K562 (cell line): ENCODE measurements around the gene CCDC93. TPM values are rescaled to one million over a fixed set of nuclear protein-coding genes. Genes with fewer than 3 reads are reported as not detected.
A peak's percentile ranks its signal among the peaks of the same experiment; 100 is the strongest.

Experiments used
- ATAC-seq: fragments of 200-7000 bp; cut with Tn5 transposase; 3 replicates; pipeline ENCODE4 v1.9.1; 2020; ENCODE audit warnings: moderate library complexity
- Bru-seq: library from RNA; stranded (reverse); fragments of 400-500 nt; gene quantifications from one replicate; lab custom pipeline; 2021; lab: Mats Ljungman, UMichigan
- BruChase-seq, 2 experiments: library from RNA; stranded (reverse); fragments of 400-500 nt; gene quantifications; one replicate each; lab custom pipeline; 2021; lab: Mats Ljungman, UMichigan
- BruUV-seq: library from RNA; stranded (reverse); fragments of 400-500 nt; replicated peaks from 2 replicates; lab custom pipeline; 2021; lab: Mats Ljungman, UMichigan
- CTCF ChIA-PET: fragments of 300-600 bp; formaldehyde crosslinking; extraction: SDS; loops from one replicate; lab custom pipeline; 2021; ENCODE audit warnings: low intra/inter-chr PET ratio; lab: Yijun Ruan, JAX
- POLR2A ChIA-PET: fragments of 300-600, 350-650 bp; sonication (Branson Sonifier 250); formaldehyde crosslinking; extraction: SDS; loops from one replicate; lab custom pipeline; 2021; ENCODE audit warnings: antibody characterized with exemption, inconsistent platforms; lab: Yijun Ruan, JAX
- DNase-seq, 4 experiments: peaks; one replicate each; pipeline versions ENCODE4 v3.0.0 to v3.0.0-alpha.2; 2011 to 2018; ENCODE audit warnings: low spot score in 3 of 4, mixed read lengths in 3 of 4; ENCODE audit errors: extremely low read depth in 1 of 4
- FAIRE-seq: peaks from 2 replicates; lab custom pipeline; 2011; peaks lifted over from hg19 to GRCh38; lab: Jason Lieb, UNC
- H2AFZ ChIP-seq: 2 replicates; pipeline ENCODE4 v1.6.0; 2011; ENCODE audit warnings: low read depth, low read length, control low read depth, inconsistent platforms
- H3K27ac ChIP-seq: fragments of 200-600 bp; 3 replicates; pipeline ENCODE4 v1.8.0; 2011; ENCODE audit warnings: low read depth, mild to moderate bottlenecking, control low read depth, inconsistent platforms, low read length, moderate library complexity, mixed read lengths; ENCODE audit errors: extremely low read depth
- H3K27me3 ChIP-seq, 2 experiments: fragments of 300-600 bp in 1 of 2; 2 replicates in 1 of 2; 3 replicates in 1 of 2; pipeline versions ENCODE4 v1.6.0 to v1.8.0; 2011; ENCODE audit warnings: inconsistent platforms in 2 of 2, low read length in 2 of 2, mild to moderate bottlenecking in 1 of 2, mixed read lengths in 1 of 2, moderate library complexity in 1 of 2; ENCODE audit not compliant: control insufficient read depth in 2 of 2, insufficient read depth in 2 of 2
- H3K36me3 ChIP-seq: fragments of 300-600 bp; 3 replicates; pipeline ENCODE4 v1.8.0; 2011; ENCODE audit warnings: mild to moderate bottlenecking, low read length, inconsistent platforms; ENCODE audit not compliant: control insufficient read depth, insufficient read depth
- H3K4me1 ChIP-seq, 2 experiments: fragments of 200-600 bp in 1 of 2; replicated peaks in 1 of 2; 2 replicates in 1 of 2; 3 replicates in 1 of 2; pipeline versions ENCODE4 v1.5.1 to v1.8.0; 2011; ENCODE audit warnings: inconsistent platforms in 2 of 2, low read length in 2 of 2, mild to moderate bottlenecking in 1 of 2, mixed read lengths in 1 of 2, moderate library complexity in 1 of 2; ENCODE audit not compliant: control insufficient read depth in 2 of 2, insufficient read depth in 2 of 2
- H3K4me2 ChIP-seq: 2 replicates; pipeline ENCODE4 v1.6.1; 2011; ENCODE audit warnings: low read length, control low read depth, inconsistent platforms, mixed read lengths; ENCODE audit not compliant: insufficient read depth
- H3K4me3 ChIP-seq: fragments of 200-600 bp; sonication (generic), shearing (Covaris generic); 2 replicates; pipeline ENCODE4 v1.5.1; 2016; ENCODE audit warnings: control low read depth, inconsistent platforms
- H3K79me2 ChIP-seq: fragments of 200-600 bp; 3 replicates; pipeline ENCODE4 v1.8.0; 2011; ENCODE audit warnings: low read length, inconsistent platforms; ENCODE audit not compliant: control insufficient read depth, insufficient read depth
- H3K9ac ChIP-seq, 2 experiments: 2 replicates each; pipeline versions ENCODE4 v1.6.0 to v1.6.1; 2011; ENCODE audit warnings: low read depth in 2 of 2, low read length in 2 of 2, control low read depth in 1 of 2, inconsistent platforms in 1 of 2, mild to moderate bottlenecking in 1 of 2, mixed read lengths in 1 of 2; ENCODE audit not compliant: insufficient read depth in 1 of 2
- H3K9me1 ChIP-seq: one replicate; pipeline ENCODE4 v1.6.0; 2011; ENCODE audit warnings: inconsistent platforms, mild to moderate bottlenecking, low read length, moderate library complexity; ENCODE audit not compliant: control insufficient read depth, insufficient read depth
- H3K9me3 ChIP-seq: replicated peaks from 2 replicates; pipeline ENCODE4 v1.5.1; 2011; ENCODE audit warnings: low read depth, low read length, inconsistent platforms; ENCODE audit not compliant: control insufficient read depth, insufficient read depth
- H4K20me1 ChIP-seq: replicated peaks from 2 replicates; pipeline ENCODE4 v1.6.1; 2011; ENCODE audit warnings: low read length, inconsistent platforms, mixed read lengths; ENCODE audit not compliant: control insufficient read depth, insufficient read depth
- PHF20 ChIP-seq: fragments of 450-650 bp; IDR thresholded peaks from 2 replicates; pipeline ENCODE4 v1.6.1; 2018; ENCODE audit not compliant: partially characterized antibody
- POLR2A ChIP-seq: fragments of 450-650 bp; conservative IDR thresholded peaks from 2 replicates; pipeline ENCODE4 v1.6.1; 2016
- SAP30 ChIP-seq: fragments of 200-600 bp; sonication (generic); IDR thresholded peaks from 2 replicates; pipeline ENCODE4 v1.6.1; 2012; ENCODE audit warnings: borderline replicate concordance, low read depth, mild to moderate bottlenecking, moderate library complexity, low read length, control low read depth, inconsistent platforms; ENCODE audit not compliant: insufficient read depth, poor library complexity, severe bottlenecking
- SMARCA5 ChIP-seq: fragments of 450-650 bp; IDR thresholded peaks from 2 replicates; pipeline ENCODE4 v1.6.1; 2016
- ZBTB11 ChIP-seq, 3 experiments: fragments of 200-800 bp in 1 of 3; fragments of 250-450 bp in 1 of 3; fragments of 450-650 bp in 1 of 3; sonication (Bioruptor Pico) in 1 of 3; sonication (Bioruptor generic) in 1 of 3; formaldehyde crosslinking in 1 of 3; IDR thresholded peaks; 2 replicates each; pipeline versions ENCODE4 v1.6.1 to v1.8.0; 2016 to 2022; ENCODE audit warnings: mild to moderate bottlenecking in 2 of 3, missing genetic modification characterization in 2 of 3, missing compliant biosample characterization in 1 of 3, moderate library complexity in 1 of 3
- WGBS: fragments of 100-300 bp; shearing (Covaris generic); methylation state at CpG from one replicate; pipeline ENCODE4 v1.1.6; 2016; ENCODE audit warnings: low coverage, mixed read lengths; ENCODE audit not compliant: insufficient coverage; ENCODE audit errors: missing lambda C conversion rate; 5-methylcytosine and 5-hydroxymethylcytosine counted together
- in situ Hi-C: fragments of 300-500 bp; cut with MboI; formaldehyde crosslinking; loops from 4 replicates; pipeline ENCODE4 v1.15.0; 2018; ENCODE audit warnings: inconsistent platforms, mixed read lengths
- intact Hi-C: fragments of 100-400 bp; cut with micrococcal nuclease; formaldehyde crosslinking; loops from 2 replicates; pipeline ENCODE4 v1.14.2; 2022
- long read RNA-seq, 3 experiments: library from polyadenylated mRNA in 2 of 3; library from RNA in 1 of 3; unstranded in 2 of 3; stranded (forward) in 1 of 3; transcript quantifications; one replicate each; pipeline ENCODE4 v2.0.0, GENCODE V29; 2019 to 2022
- polyA minus RNA-seq, 3 experiments: library from RNA; depleted of rRNA, polyadenylated mRNA; stranded (reverse); fragments of >200 nt; gene quantifications; 2 replicates each; pipeline ENCODE4 v1.2.3, GENCODE V29; 2011
- polyA plus RNA-seq, 8 experiments: library from polyadenylated mRNA; depleted of rRNA in 4 of 8; stranded (reverse) in 5 of 8; unstranded in 3 of 8; fragments of >200 nt; fragmentation: Nextera tagmentation in 2 of 8; fragmentation: Illumina TruSeq in 1 of 8; extraction: Ambion mirVana in 2 of 8; extraction: Trizol in 1 of 8; gene quantifications; 2 replicates each; pipeline versions ENCODE4 v1.2.1 to v1.2.3, GENCODE V29; 2011 to 2014; ENCODE audit warnings: inconsistent platforms in 1 of 8, missing spikeins in 1 of 8
- total RNA-seq, 7 experiments: library from RNA; depleted of rRNA in 6 of 7; stranded (reverse); fragments of >200 nt in 6 of 7; fragmentation: Illumina TruSeq in 2 of 7; extraction: Trizol in 2 of 7; gene quantifications; 2 replicates each; pipeline versions ENCODE4 v1.2.1 to v1.2.3, GENCODE V29; 2011 to 2021; ENCODE audit warnings: low replicate concordance in 1 of 7
- TF ChIP-seq, protein P1 (sequence below): fragments of 450-650 bp; IDR thresholded peaks from 2 replicates; pipeline ENCODE4 v1.6.1; 2016; ENCODE audit warnings: borderline replicate concordance

The CCDC93 gene, protein sequence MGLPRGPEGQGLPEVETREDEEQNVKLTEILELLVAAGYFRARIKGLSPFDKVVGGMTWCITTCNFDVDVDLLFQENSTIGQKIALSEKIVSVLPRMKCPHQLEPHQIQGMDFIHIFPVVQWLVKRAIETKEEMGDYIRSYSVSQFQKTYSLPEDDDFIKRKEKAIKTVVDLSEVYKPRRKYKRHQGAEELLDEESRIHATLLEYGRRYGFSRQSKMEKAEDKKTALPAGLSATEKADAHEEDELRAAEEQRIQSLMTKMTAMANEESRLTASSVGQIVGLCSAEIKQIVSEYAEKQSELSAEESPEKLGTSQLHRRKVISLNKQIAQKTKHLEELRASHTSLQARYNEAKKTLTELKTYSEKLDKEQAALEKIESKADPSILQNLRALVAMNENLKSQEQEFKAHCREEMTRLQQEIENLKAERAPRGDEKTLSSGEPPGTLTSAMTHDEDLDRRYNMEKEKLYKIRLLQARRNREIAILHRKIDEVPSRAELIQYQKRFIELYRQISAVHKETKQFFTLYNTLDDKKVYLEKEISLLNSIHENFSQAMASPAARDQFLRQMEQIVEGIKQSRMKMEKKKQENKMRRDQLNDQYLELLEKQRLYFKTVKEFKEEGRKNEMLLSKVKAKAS
- total RNA-seq (2011; cell fraction: chromatin; rRNA removed; ENCODE audit: low replicate concordance), result 33.4 and 55.4 TPM in 2 replicates
- total RNA-seq (2011; cell fraction: nucleolus; rRNA removed), result 16.0 and 23.0 TPM in 2 replicates
- total RNA-seq (2011; cell fraction: nucleoplasm; rRNA removed), result 29.9 TPM in 2 replicates
- 9.6 and 10.8 TPM in 2 replicates for total RNA-seq (2014; rRNA removed)
- 12.4 and 12.7 TPM in 2 replicates for total RNA-seq (2014; rRNA removed; fragmentation: Illumina TruSeq; extraction: Trizol)
- 19.3 and 20.7 TPM in 2 replicates for total RNA-seq (2015; rRNA removed; fragmentation: Illumina TruSeq; extraction: Trizol)
- 11.1 and 14.1 TPM in 2 replicates for total RNA-seq (2021)
- 13.7 and 22.8 TPM in 2 replicates for polyA plus RNA-seq (2011; rRNA removed)
- 4.3 and 9.2 TPM in 2 replicates for polyA plus RNA-seq (2011; cell fraction: cytosol; rRNA removed)
- polyA plus RNA-seq (2011; cell fraction: nucleus; rRNA removed), result 94.9 and 129 TPM in 2 replicates
- polyA plus RNA-seq (2012), result 8.9 and 11.6 TPM in 2 replicates
- 11.3 and 15.3 TPM in 2 replicates for polyA plus RNA-seq (2014; fragmentation: Illumina TruSeq; extraction: Trizol)
- polyA plus RNA-seq (2014; fragmentation: Nextera tagmentation; extraction: Ambion mirVana), result 1 to 10 TPM; 3.3 to 3.6 TPM
- polyA plus RNA-seq (2014; rRNA removed), result 11.6 and 12.2 TPM in 2 replicates
- polyA minus RNA-seq (2011; rRNA and poly(A)+ RNA removed), result 11.7 and 21.5 TPM in 2 replicates
- polyA minus RNA-seq (2011; cell fraction: cytosol; rRNA and poly(A)+ RNA removed), result 6.0 and 6.9 TPM in 2 replicates
- polyA minus RNA-seq (2011; cell fraction: nucleus; rRNA and poly(A)+ RNA removed), result 27.1 and 60.1 TPM in 2 replicates
- percentile 78 among the genes with signal in this experiment for Bru-seq, nascent RNA
- percentile 81 among the genes with signal in this experiment for BruChase-seq, experiment 1, labeled RNA remaining after a 2-hour chase
- percentile 83 among the genes with signal in this experiment for BruChase-seq, experiment 2, labeled RNA remaining after a 6-hour chase
- long read RNA-seq, experiment 1, full-length matches to known transcripts, result 19 of 51 reads
- long read RNA-seq, experiment 1, partial matches to known transcripts, result 10 of 51 reads
- long read RNA-seq, experiment 1, other reads (novel, unspliced or antisense), result 22 of 51 reads
- long read RNA-seq, experiment 2, full-length matches to known transcripts, result 2 of 10 reads
- long read RNA-seq, experiment 2, partial matches to known transcripts, result 0 of 10 reads
- long read RNA-seq, experiment 2, other reads (novel, unspliced or antisense), result 8 of 10 reads
- long read RNA-seq, experiment 3, partial matches to known transcripts, result 3 of 5 reads
- long read RNA-seq, experiment 3, other reads (novel, unspliced or antisense), result 2 of 5 reads

DNA sequence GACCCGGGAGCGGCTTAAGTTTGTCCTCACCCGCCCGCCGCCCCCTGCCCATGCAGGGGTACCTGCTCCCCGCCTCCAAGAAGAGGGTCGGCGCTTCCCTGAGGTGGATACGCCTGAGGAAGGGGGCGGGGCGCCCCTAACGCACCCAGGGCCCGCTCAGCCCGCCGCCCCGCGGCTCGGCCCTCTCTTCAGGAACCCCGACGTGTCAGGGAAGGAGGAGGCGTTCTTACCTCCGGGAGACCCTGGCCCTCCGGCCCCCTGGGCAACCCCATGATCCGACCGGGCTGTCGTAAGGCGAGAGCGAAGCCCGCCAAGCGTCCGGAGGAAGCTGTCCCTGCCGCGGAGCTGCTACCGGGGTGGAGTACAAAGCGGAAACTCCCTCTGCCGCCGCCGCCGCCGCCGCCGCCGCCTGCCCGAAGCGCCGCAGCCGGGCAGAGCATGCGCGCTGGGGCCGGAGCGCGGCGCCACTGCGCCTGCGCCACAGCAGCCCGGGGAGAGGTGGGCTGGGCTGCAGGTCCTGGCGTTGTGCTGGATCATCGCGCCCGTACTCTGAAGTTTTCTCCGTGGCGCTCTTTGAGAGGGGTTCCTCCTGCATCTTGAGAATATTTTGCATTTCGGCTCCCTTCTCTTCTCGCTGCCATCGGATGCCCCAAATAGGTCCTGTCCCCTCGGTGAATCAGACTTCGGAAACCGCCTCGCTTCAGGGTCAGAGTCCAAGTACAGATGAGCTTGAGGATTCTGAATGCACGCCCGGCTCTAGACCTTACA is at the start of gene CCDC93:
CCDC93 (minus strand) TSS at position 347 of the 768 bp plus-strand sequence; CDS start at position 272, 75 bp downstream.
- peaks cover 40% of the 10 kb centered on the region for H3K79me2 ChIP-seq
- POLR2A ChIA-PET, result interaction anchor here (0.7 to 1.0 kb wide), 3 partner anchors 9 to 478 kb away, joined by 3 read pairs; no protein-coding TSS in a partner anchor
- FAIRE-seq, result no peak
- peak; percentile 48 for TF ChIP-seq PHF20
- TF ChIP-seq SMARCA5, result no peak
- peak; percentile 57 for TF ChIP-seq SAP30
- TF ChIP-seq, protein P1, sequence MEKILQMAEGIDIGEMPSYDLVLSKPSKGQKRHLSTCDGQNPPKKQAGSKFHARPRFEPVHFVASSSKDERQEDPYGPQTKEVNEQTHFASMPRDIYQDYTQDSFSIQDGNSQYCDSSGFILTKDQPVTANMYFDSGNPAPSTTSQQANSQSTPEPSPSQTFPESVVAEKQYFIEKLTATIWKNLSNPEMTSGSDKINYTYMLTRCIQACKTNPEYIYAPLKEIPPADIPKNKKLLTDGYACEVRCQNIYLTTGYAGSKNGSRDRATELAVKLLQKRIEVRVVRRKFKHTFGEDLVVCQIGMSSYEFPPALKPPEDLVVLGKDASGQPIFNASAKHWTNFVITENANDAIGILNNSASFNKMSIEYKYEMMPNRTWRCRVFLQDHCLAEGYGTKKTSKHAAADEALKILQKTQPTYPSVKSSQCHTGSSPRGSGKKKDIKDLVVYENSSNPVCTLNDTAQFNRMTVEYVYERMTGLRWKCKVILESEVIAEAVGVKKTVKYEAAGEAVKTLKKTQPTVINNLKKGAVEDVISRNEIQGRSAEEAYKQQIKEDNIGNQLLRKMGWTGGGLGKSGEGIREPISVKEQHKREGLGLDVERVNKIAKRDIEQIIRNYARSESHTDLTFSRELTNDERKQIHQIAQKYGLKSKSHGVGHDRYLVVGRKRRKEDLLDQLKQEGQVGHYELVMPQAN, result 0 out of 2 replicates have a peak, but pooled peaks have one; percentile 48
- peak; percentile 75 for TF ChIP-seq POLR2A
- TF ChIP-seq ZBTB11 (CRISPR knock-in tag; IDR thresholded peaks at IDR 0.05), result peak in 2 of 3 experiments; percentile 48 to 58; a peak in 3 of 6 replicates

More for the DNA sequence above, at the start of gene CCDC93:
- peaks cover 23% of the 10 kb centered on the region; the same call in 1 of the 2 replicates for H4K20me1 ChIP-seq
- H3K9ac ChIP-seq, result peak within 1 kb of the TSS; percentile 86 to 96
- intact Hi-C loops (no loop called here), in situ Hi-C loops (no loop called here)
- DNase-seq (peak; percentile 89 to 99 (median 99)), ATAC-seq (peak; percentile 92)
- peaks cover 3% of the 10 kb centered on the region; the same call in 1 of the 2 replicates for H3K9me3 ChIP-seq
- no peaks in the 10 kb centered on the region for H3K9me1 ChIP-seq
- peaks cover 14 to 18% of the 10 kb centered on the region in 2 experiments; a peak in 4 of 5 replicates for H3K4me1 ChIP-seq
- CTCF ChIA-PET, result no interaction called here
- peak within 1 kb of the TSS; percentile 96 for H3K4me3 ChIP-seq
- under 1% methylated on average over 25 of the region's 71 CpGs for WGBS
- BruUV-seq, result no TSS peak
- H3K27me3 ChIP-seq, result no peaks in the 10 kb centered on the region
- H3K36me3 ChIP-seq, result no peaks in the 10 kb centered on the region
- peak within 1 kb of the TSS; percentile 79 for H3K27ac ChIP-seq
- peak within 1 kb of the TSS; percentile 88 for H3K4me2 ChIP-seq
- H2AFZ ChIP-seq, result peak within 1 kb of the TSS; percentile 100
